Lung (tissue), 12 donors: Measurements from ENCODE around the gene AGAP1. TPM values are rescaled to one million over a fixed set of nuclear protein-coding genes. Genes with fewer than 3 reads are reported as not detected.

Experiments
- ATAC-seq: fragments of 200-7000 bp; cut with Tn5 transposase; one replicate; pipeline ENCODE4 v1.9.1; 2020; ENCODE audit warnings: moderate number of reproducible peaks; ENCODE audit not compliant: insufficient read depth, low FRiP score
- DNase-seq, 3 donors: peaks; one replicate each; pipeline ENCODE4 v3.0.0-alpha.2; 2013 to 2017
- H3K27ac ChIP-seq, 2 donors: one replicate each; pipeline ENCODE4 v1.5.1; 2013; ENCODE audit warnings: mild to moderate bottlenecking in 2 of 2, moderate library complexity in 2 of 2, control low read depth in 1 of 2, inconsistent platforms in 1 of 2, low read depth in 1 of 2, low read length in 1 of 2
- H3K27me3 ChIP-seq, 3 donors: one replicate each; pipeline ENCODE4 v1.5.1; 2013; ENCODE audit warnings: low read length in 2 of 3; ENCODE audit not compliant: control insufficient read depth in 3 of 3, insufficient read depth in 3 of 3
- H3K36me3 ChIP-seq, 4 donors: one replicate each; pipeline ENCODE4 v1.5.1; 2013; ENCODE audit warnings: low read length in 4 of 4, mild to moderate bottlenecking in 1 of 4, moderate library complexity in 1 of 4; ENCODE audit not compliant: control insufficient read depth in 4 of 4, insufficient read depth in 4 of 4
- H3K4me1 ChIP-seq, 5 donors: one replicate each; pipeline ENCODE4 v1.5.1; 2013; ENCODE audit warnings: low read length in 5 of 5, mild to moderate bottlenecking in 2 of 5, moderate library complexity in 1 of 5; ENCODE audit not compliant: control insufficient read depth in 5 of 5, insufficient read depth in 5 of 5
- H3K4me3 ChIP-seq: one replicate; pipeline ENCODE4 v1.5.1; 2013; ENCODE audit warnings: mild to moderate bottlenecking, control low read depth, moderate library complexity
- H3K9ac ChIP-seq, 2 donors: one replicate each; pipeline ENCODE4 v1.5.1; 2013; ENCODE audit warnings: low read length in 2 of 2, control low read depth in 1 of 2; ENCODE audit not compliant: insufficient read depth in 1 of 2
- H3K9me3 ChIP-seq, 4 donors: one replicate each; pipeline ENCODE4 v1.5.1; 2013; ENCODE audit warnings: low read length in 3 of 4, mild to moderate bottlenecking in 1 of 4, moderate library complexity in 1 of 4; ENCODE audit not compliant: control insufficient read depth in 4 of 4, insufficient read depth in 3 of 4
- CTCF ChIP-seq: IDR thresholded peaks from 2 replicates; pipeline ENCODE4 v1.5.1; 2012; ENCODE audit warnings: mild to moderate bottlenecking; ENCODE audit errors: control extremely low read depth, extremely low read depth
- WGBS, 2 donors: extraction: QIAGEN DNeasy Blood & Tissue Kit; methylation state at CpG; one replicate each; pipeline ENCODE4 v1.1.7; 2013; 5-methylcytosine and 5-hydroxymethylcytosine counted together
- polyA plus RNA-seq, 2 donors: library from polyadenylated mRNA; stranded (reverse); fragments of 200-250 nt; gene quantifications; one replicate each; pipeline ENCODE4 v1.2.1, GENCODE V29; 2013
- total RNA-seq, 2 donors: library from RNA; depleted of rRNA in 1 of 2; stranded (reverse); fragments of >200 nt in 1 of 2; gene quantifications; one replicate each; pipeline ENCODE4 v1.2.1, GENCODE V29; 2014 to 2021
- donor health status: control.
- donor health status: control.
- donor health status: Bipolar disorder and iron deficiency.
- donor health status: healthy.
- donor health status: DM: yes; HTN: yes; CAD: no.

The AGAP1 gene
- total and polyA plus RNA-seq, 4 donors: 6.6 to 39.4 (median 20.2) TPM

- Histone ChIP-seq H3K4me1 (no peaks in the 10 kb centered on the region), H3K27me3 (no peaks in the 10 kb centered on the region), H3K4me3 (no peak overlapping the region), H3K9me3 (no peaks in the 10 kb centered on the region), H3K9ac (no peak overlapping the region), H3K36me3 (peaks cover 3 to 21% (median 5%) of the 10 kb centered on the region in 4 donors), H3K27ac (no peak overlapping the region)
- DNase-seq: no peak
- 92% methylated on average over 6 of the region's 6 CpGs for WGBS, 2 donors
- no peak for ATAC-seq
- no peak for TF ChIP-seq CTCF
Observed at GRCh38 chr2:236044191-236044590, 550.3 kb downstream of the AGAP1 start.

- 88 to 91% methylated on average over 26 of the region's 26 CpGs for WGBS, 2 donors
- Histone ChIP-seq H3K27ac (no peak overlapping the region), H3K9ac (no peak overlapping the region), H3K27me3 (no peaks in the 10 kb centered on the region), H3K9me3 (no peaks in the 10 kb centered on the region), H3K4me1 (no peaks in the 10 kb centered on the region), H3K4me3 (no peak overlapping the region), H3K36me3 (peaks cover 3 to 21% (median 5%) of the 10 kb centered on the region in 4 donors)
- ATAC-seq: no peak
- TF ChIP-seq CTCF: no peak
- DNase-seq: no peak
Observed at GRCh38 chr2:236045251-236046235, 551.7 kb downstream of the AGAP1 start.

- H3K27ac ChIP-seq: no peak overlapping the region
- TF ChIP-seq CTCF: no peak
- no peak overlapping the region for H3K9ac ChIP-seq
- no peaks in the 10 kb centered on the region for H3K4me1 ChIP-seq
- ATAC-seq (no peak), DNase-seq (no peak)
- H3K27me3 ChIP-seq: no peaks in the 10 kb centered on the region
- H3K4me3 ChIP-seq: no peak overlapping the region
- H3K9me3 ChIP-seq: no peaks in the 10 kb centered on the region
- peaks cover 0 to 17% (median 3%) of the 10 kb centered on the region in 4 donors for H3K36me3 ChIP-seq
- WGBS, 2 donors: 85 to 95% methylated on average over 3 of the region's 3 CpGs
Observed at GRCh38 chr2:236046715-236047114, 552.9 kb downstream of the AGAP1 start.
